ENCODE data around the gene GTPBP6.

Gene GTPBP6

GRCh38 chrX:362937-363620 is 44.5 kb upstream of the GTPBP6 start:
- H2BK120ac ChIP-seq (ENCODE audit: insufficient read depth, low read length, poor library complexity): no peak overlapping the region
- H2AK5ac ChIP-seq (ENCODE audit: low read length): no peak overlapping the region
- H3K4me1 ChIP-seq (ENCODE audit: control insufficient read depth in 1 of 2, insufficient read depth in 2 of 2, low read length in 2 of 2): no peaks in the 10 kb centered on the region
- no peak overlapping the region for H4K91ac ChIP-seq (ENCODE audit: low read depth, low read length)
- no peak overlapping the region for H4K12ac ChIP-seq (ENCODE audit: low read depth, low read length)
- H3K4me2 ChIP-seq (ENCODE audit: low read length): no peak overlapping the region
- H3K23ac ChIP-seq (ENCODE audit: low read length): no peak overlapping the region
- peaks cover 17 to 22% of the 10 kb centered on the region in 2 experiments for H3K36me3 ChIP-seq (ENCODE audit: control insufficient read depth in 1 of 2, insufficient read depth in 2 of 2, low read length in 2 of 2)
- H3K4ac ChIP-seq (ENCODE audit: low read depth, low read length): no peak overlapping the region
- H3K79me2 ChIP-seq (ENCODE audit: control insufficient read depth, insufficient read depth, low read length, poor library complexity): no peaks in the 10 kb centered on the region
- no peaks in the 10 kb centered on the region for H3K27me3 ChIP-seq (ENCODE audit: insufficient read depth, low read length)
- no peak overlapping the region for H3K14ac ChIP-seq (ENCODE audit: low read length)
- H2BK5ac ChIP-seq (ENCODE audit: low read depth, low read length, poor library complexity): no peak overlapping the region
- no peak overlapping the region for H3K4me3 ChIP-seq (ENCODE audit: low read depth, low read length)
- no peak overlapping the region for H3K18ac ChIP-seq (ENCODE audit: low read length)
- H3K27ac ChIP-seq (ENCODE audit: low read depth, low read length): no peak overlapping the region
- no peak overlapping the region for H2AFZ ChIP-seq (ENCODE audit: insufficient read depth, low read length, poor library complexity)
- no peaks in the 10 kb centered on the region for H3K79me1 ChIP-seq (ENCODE audit: low read length)
- WGBS (ENCODE audit: extremely low coverage, insufficient coverage, insufficient read length): no CpG with 5 or more reads among the region's 38 CpGs
- no peak overlapping the region for H3K9ac ChIP-seq (ENCODE audit: low read length)
- no peak overlapping the region for H4K8ac ChIP-seq (ENCODE audit: low read depth, low read length)
- no peak overlapping the region for H2BK12ac ChIP-seq (ENCODE audit: low read length)
- peaks cover 13% of the 10 kb centered on the region for H3K9me3 ChIP-seq (ENCODE audit: insufficient read depth, low read depth, low read length)
- no peak for DNase-seq

GRCh38 chrX:362351-362750 is 43.8 kb upstream of the GTPBP6 start:
- H2AFZ ChIP-seq (ENCODE audit: insufficient read depth, low read length, poor library complexity): no peak overlapping the region

GRCh38 chrX:361231-362145 is 42.9 kb upstream of the GTPBP6 start:
- no CpG with 5 or more reads among the region's 54 CpGs for WGBS (ENCODE audit: extremely low coverage, insufficient coverage, insufficient read length)
- peaks cover 13% of the 10 kb centered on the region for H3K9me3 ChIP-seq (ENCODE audit: insufficient read depth, low read depth, low read length)

More at GRCh38 chrX:362351-362750, 43.8 kb upstream of the GTPBP6 start:
- Histone ChIP-seq H3K27ac (ENCODE audit: low read depth, low read length) (no peak overlapping the region), H4K8ac (ENCODE audit: low read depth, low read length) (no peak overlapping the region), H4K91ac (ENCODE audit: low read depth, low read length) (no peak overlapping the region), H3K79me1 (ENCODE audit: low read length) (no peaks in the 10 kb centered on the region), H3K4me3 (ENCODE audit: low read depth, low read length) (no peak overlapping the region), H3K4me2 (ENCODE audit: low read length) (no peak overlapping the region), H3K27me3 (ENCODE audit: insufficient read depth, low read length) (no peaks in the 10 kb centered on the region), H3K23ac (ENCODE audit: low read length) (no peak overlapping the region), H2BK12ac (ENCODE audit: low read length) (no peak overlapping the region), H3K4me1 (ENCODE audit: control insufficient read depth in 1 of 2, insufficient read depth in 2 of 2, low read length in 2 of 2) (no peaks in the 10 kb centered on the region), H2BK5ac (ENCODE audit: low read depth, low read length, poor library complexity) (no peak overlapping the region), H3K79me2 (ENCODE audit: control insufficient read depth, insufficient read depth, low read length, poor library complexity) (no peaks in the 10 kb centered on the region), H3K18ac (ENCODE audit: low read length) (no peak overlapping the region), H4K12ac (ENCODE audit: low read depth, low read length) (no peak overlapping the region), H3K9me3 (ENCODE audit: insufficient read depth, low read depth, low read length) (peaks cover 13% of the 10 kb centered on the region), H2BK120ac (ENCODE audit: insufficient read depth, low read length, poor library complexity) (no peak overlapping the region), H3K9ac (ENCODE audit: low read length) (no peak overlapping the region), H3K14ac (ENCODE audit: low read length) (no peak overlapping the region), H3K36me3 (ENCODE audit: control insufficient read depth in 1 of 2, insufficient read depth in 2 of 2, low read length in 2 of 2) (peaks cover 18 to 23% of the 10 kb centered on the region in 2 experiments), H2AK5ac (ENCODE audit: low read length) (no peak overlapping the region), H3K4ac (ENCODE audit: low read depth, low read length) (no peak overlapping the region)
- DNase-seq: no peak
- no CpG with 5 or more reads among the region's 13 CpGs for WGBS (ENCODE audit: extremely low coverage, insufficient coverage, insufficient read length)

GRCh38 chrX:360496-361150 is 42.0 kb upstream of the GTPBP6 start:
- H4K8ac ChIP-seq (ENCODE audit: low read depth, low read length): no peak overlapping the region
- no peaks in the 10 kb centered on the region for H3K4me1 ChIP-seq (ENCODE audit: control insufficient read depth in 1 of 2, insufficient read depth in 2 of 2, low read length in 2 of 2)
- H3K18ac ChIP-seq (ENCODE audit: low read length): no peak overlapping the region
- no peak overlapping the region for H2AK5ac ChIP-seq (ENCODE audit: low read length)
- peaks cover 13% of the 10 kb centered on the region for H3K9me3 ChIP-seq (ENCODE audit: insufficient read depth, low read depth, low read length)
- no peak overlapping the region for H3K9ac ChIP-seq (ENCODE audit: low read length)
- no peak overlapping the region for H2BK120ac ChIP-seq (ENCODE audit: insufficient read depth, low read length, poor library complexity)
- peaks cover 18 to 23% of the 10 kb centered on the region in 2 experiments for H3K36me3 ChIP-seq (ENCODE audit: control insufficient read depth in 1 of 2, insufficient read depth in 2 of 2, low read length in 2 of 2)
- H3K14ac ChIP-seq (ENCODE audit: low read length): no peak overlapping the region
- H2AFZ ChIP-seq (ENCODE audit: insufficient read depth, low read length, poor library complexity): no peak overlapping the region
- no peak overlapping the region for H3K4ac ChIP-seq (ENCODE audit: low read depth, low read length)
- no peak overlapping the region for H3K23ac ChIP-seq (ENCODE audit: low read length)
- no peaks in the 10 kb centered on the region for H3K27me3 ChIP-seq (ENCODE audit: insufficient read depth, low read length)
- H3K4me2 ChIP-seq (ENCODE audit: low read length): no peak overlapping the region
- no peak overlapping the region for H3K27ac ChIP-seq (ENCODE audit: low read depth, low read length)
- no CpG with 5 or more reads among the region's 26 CpGs for whole genome bisulfite sequencing (ENCODE audit: extremely low coverage, insufficient coverage, insufficient read length)
- no peaks in the 10 kb centered on the region for H3K79me2 ChIP-seq (ENCODE audit: control insufficient read depth, insufficient read depth, low read length, poor library complexity)
- H4K91ac ChIP-seq (ENCODE audit: low read depth, low read length): no peak overlapping the region
- no peak overlapping the region for H3K4me3 ChIP-seq (ENCODE audit: low read depth, low read length)
- H3K79me1 ChIP-seq (ENCODE audit: low read length): no peaks in the 10 kb centered on the region
- H2BK12ac ChIP-seq (ENCODE audit: low read length): no peak overlapping the region
- no peak overlapping the region for H4K12ac ChIP-seq (ENCODE audit: low read depth, low read length)
- H2BK5ac ChIP-seq (ENCODE audit: low read depth, low read length, poor library complexity): no peak overlapping the region
- no peak for DNase-seq

More at GRCh38 chrX:361231-362145, 42.9 kb upstream of the GTPBP6 start:
- Histone ChIP-seq H3K14ac (ENCODE audit: low read length) (no peak overlapping the region), H3K4ac (ENCODE audit: low read depth, low read length) (no peak overlapping the region), H3K4me3 (ENCODE audit: low read depth, low read length) (peak overlapping the region; percentile 59), H3K36me3 (ENCODE audit: control insufficient read depth in 1 of 2, insufficient read depth in 2 of 2, low read length in 2 of 2) (peaks cover 18 to 23% of the 10 kb centered on the region in 2 experiments), H2BK120ac (ENCODE audit: insufficient read depth, low read length, poor library complexity) (no peak overlapping the region), H3K27ac (ENCODE audit: low read depth, low read length) (no peak overlapping the region), H2AFZ (ENCODE audit: insufficient read depth, low read length, poor library complexity) (no peak overlapping the region), H3K79me1 (ENCODE audit: low read length) (no peaks in the 10 kb centered on the region), H2AK5ac (ENCODE audit: low read length) (no peak overlapping the region), H2BK5ac (ENCODE audit: low read depth, low read length, poor library complexity) (no peak overlapping the region), H4K91ac (ENCODE audit: low read depth, low read length) (no peak overlapping the region), H4K8ac (ENCODE audit: low read depth, low read length) (no peak overlapping the region), H3K79me2 (ENCODE audit: control insufficient read depth, insufficient read depth, low read length, poor library complexity) (no peaks in the 10 kb centered on the region), H3K4me1 (ENCODE audit: control insufficient read depth in 1 of 2, insufficient read depth in 2 of 2, low read length in 2 of 2) (no peaks in the 10 kb centered on the region), H3K23ac (ENCODE audit: low read length) (no peak overlapping the region), H2BK12ac (ENCODE audit: low read length) (no peak overlapping the region), H3K4me2 (ENCODE audit: low read length) (no peak overlapping the region), H4K12ac (ENCODE audit: low read depth, low read length) (peak overlapping the region; percentile 38), H3K18ac (ENCODE audit: low read length) (no peak overlapping the region), H3K9ac (ENCODE audit: low read length) (no peak overlapping the region), H3K27me3 (ENCODE audit: insufficient read depth, low read length) (no peaks in the 10 kb centered on the region)
- no peak for DNase-seq
